CD4-positive, alpha-beta T cell treated with Interleukin-21 for 1 hour (primary cell): ENCODE measurements around the gene TUT7.

ENCODE experiments used
- DNase-seq: peaks from one replicate; pipeline ENCODE4 v3.0.0-alpha.2; 2020

Gene TUT7

DNA sequence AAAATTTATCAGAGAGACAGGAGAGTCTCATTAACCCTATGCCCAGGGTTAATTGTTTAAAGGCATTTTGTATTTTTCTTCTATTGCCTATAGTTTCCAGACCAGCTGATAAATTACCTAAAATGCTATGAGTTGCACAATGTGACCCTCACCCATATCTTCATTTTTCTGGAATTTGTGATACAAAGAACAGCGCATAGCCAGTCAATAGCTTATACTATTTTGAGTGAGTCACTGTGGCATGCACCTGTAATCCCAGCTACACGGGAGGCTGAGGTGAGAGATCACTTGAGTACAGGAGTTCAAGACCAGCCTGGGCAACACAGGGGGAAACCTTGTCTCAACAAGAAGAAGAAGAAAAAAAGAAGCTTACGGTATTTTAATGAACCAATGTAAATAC lies 97.6 kb downstream of the TUT7 start:
- no peak for DNase-seq

DNA sequence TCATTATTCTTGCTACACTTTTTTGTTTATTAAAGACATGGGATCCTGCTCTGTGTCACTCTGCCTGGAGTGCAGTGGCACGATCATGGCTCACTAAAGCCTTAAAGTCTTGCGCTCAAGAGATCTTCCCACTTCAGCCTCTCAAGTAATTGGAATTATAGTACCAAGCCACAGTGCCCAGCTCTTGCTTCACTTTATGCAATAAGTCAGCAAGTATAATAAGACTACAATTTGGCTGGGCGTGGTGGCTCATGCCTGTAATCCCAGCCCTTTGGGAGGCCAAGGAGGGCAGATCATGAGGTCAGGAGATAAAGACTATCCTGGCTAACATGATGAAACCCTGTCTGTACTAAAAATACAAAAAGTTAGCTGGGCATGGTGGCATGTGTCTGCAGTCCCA lies 100.6 kb downstream of the TUT7 start:
- no peak for DNase-seq

DNA sequence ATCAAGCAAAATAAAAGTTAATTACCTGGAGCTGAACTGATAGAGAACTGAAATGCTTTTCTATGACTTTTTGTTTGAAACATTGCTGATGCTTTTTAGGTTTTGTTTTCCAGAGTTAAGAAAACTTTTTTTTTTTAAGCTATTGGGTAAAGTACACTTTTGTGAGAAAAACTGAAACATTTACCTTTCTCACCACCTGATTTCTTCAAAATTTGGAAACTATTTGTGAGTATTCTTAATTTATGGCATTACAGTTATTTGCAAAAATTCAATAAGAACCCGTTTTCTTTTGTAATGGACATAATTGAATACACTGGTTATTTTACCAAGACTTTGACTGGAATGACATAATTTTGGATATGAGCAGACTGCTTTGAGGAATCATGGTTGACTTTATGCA lies 101.3 kb downstream of the TUT7 start:
- no peak for DNase-seq

DNA sequence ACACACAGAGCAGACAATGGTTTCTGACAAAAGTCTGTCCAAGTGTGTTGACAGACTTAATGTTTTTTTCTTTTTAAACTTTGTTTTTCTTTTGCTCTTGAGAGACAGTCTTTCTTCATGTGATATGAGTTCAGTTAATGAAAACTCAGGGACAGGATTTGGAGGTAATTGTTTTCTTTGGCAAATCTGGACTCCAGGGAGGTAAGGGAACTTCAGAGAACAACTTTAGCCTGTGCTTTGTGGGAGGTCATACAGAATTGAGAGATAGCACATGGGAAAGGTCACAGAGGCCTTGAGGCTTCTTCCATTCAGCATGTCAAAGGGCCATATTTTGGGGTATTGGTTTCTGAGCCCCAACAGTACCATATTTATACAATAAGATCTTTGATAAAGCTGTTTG lies 104.1 kb downstream of the TUT7 start:
- DNase-seq: no peak

DNA sequence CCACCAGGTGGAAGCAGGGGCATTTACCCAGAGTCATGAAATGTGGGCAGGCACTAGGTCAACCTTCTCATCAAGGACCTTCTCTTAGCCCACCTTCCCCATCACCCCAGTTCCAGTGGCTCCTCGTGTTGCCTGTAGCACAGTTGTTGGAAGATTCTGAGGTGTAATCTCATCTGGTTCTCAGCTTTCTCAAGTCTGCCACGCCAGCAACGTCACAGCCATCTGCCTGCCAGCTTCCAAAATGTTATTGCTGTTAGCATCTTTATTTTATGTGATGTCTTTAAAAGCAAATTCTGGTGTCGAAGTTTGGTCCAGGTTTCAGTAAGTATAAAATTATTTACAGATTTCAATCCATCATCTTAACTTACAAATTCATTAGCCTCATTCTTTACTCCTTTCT lies 105.5 kb downstream of the TUT7 start:
- no peak for DNase-seq

DNA sequence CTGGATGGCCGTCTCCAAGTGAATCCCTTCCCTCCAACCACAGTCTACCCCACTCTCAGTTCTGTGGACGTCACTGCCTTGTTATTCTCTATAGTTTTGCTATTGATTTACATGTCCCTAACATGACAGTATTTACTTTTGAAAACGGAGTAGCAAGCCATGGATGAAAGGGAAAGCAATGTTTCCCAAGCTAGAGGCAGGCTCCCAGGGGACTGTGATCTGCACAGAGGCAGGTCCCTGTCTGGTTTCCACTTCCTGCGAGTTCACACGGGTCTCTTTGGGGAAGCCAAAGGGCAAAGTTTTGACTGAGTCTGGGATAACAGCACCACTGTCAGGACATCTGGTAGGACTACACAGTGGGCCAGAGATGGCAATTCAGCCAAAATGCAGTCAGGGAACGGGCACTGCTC lies 107.5 kb downstream of the TUT7 start:
- DNase-seq: no peak

DNA sequence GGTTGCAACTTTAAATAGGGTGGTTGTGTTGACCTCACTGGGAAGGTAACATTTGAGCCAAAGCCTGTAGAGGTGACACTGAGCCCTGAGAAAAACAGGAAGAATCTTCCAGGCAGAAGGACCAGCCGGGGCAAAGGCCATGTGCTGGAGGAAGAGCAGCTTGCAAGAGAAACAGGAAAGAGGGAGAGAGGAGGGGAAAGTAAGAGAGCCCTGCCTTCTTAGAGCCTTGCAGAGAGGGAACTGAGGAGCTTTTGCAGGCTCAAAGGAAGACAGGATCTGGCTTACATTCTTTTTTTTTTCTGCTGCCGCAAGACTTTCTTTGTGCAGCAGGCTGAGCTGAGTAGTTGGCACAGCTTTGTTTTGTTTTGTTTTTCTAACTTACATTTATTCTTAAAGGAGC lies 112.1 kb downstream of the TUT7 start:
- DNase-seq: no peak

DNA sequence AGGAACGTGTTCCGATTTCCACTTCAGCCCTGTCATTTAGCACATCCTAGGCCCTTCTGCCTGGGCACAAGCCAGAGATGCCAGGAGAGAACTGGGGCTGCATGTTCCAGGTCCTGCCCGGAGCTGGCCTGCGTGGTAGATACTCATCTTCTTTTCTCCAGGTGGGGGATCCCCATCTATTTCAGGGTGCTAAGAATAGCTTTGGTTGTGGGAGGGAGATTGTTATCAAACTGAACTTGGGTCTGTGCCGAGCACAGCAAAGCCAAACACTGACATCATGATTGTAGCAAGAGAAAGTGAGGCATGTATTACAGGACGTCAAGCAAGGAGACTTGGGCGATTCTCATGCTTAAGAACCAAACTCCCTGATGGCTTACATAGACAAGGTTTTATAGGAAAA lies 113.0 kb downstream of the TUT7 start:
- DNase-seq: no peak

DNA sequence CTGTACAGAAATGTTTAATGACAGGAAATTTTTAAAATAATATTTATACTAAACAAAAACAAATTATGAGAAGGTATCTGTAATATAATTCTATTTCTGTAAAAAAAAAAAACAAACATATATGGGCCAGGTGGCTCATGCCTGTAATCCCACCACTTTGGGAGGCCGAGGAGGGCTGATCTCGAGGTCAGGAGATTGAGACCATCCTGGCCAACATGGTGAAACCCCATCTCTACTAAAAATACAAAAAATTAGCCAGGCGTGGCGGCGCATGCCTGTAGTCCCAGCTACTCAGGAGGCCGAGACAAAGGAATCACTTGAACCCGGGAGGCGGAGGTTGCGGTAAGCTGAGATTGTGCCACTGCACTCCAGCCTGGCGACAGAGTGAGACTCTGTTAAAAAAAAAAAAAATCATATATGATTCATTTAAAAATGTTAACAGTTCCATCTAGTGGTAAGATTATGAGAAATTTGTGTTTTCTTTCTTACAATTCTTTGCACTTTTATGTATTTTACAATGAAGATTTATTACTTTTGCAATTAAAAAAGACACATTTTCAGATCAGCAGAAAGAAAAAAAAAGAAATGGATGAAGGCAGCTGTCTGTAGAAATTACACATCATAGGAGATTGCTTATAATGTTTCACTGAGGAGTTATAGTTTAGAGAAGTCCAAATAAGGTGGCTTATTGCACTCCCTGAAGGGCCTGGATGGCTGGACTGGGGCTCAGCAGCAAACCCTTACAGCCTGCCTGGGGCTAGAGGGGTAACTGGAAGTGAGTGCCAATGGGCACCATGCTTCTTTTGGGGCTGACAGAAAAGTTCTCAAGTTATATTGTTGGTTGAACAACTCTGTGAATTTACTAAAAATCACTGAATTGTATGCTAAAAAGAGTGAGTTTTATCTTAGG lies 115.1 kb downstream of the TUT7 start:
- no peak for DNase-seq
